Activated CD4-positive, alpha-beta T cell treated with anti-CD3 and anti-CD28 coated beads for 36 hours (primary cell): ENCODE measurements around the gene CUTA. TPM values are rescaled to one million over a fixed set of nuclear protein-coding genes. Genes with fewer than 3 reads are reported as not detected.
A peak's percentile ranks its signal among the peaks of the same experiment; 100 is the strongest.

Source experiments
- ATAC-seq: fragments of 200-7000 bp; cut with Tn5 transposase; one replicate; pipeline ENCODE4 v1.10.0; 2021; ENCODE audit warnings: mild to moderate bottlenecking, moderate library complexity
- CTCF ChIA-PET: fragments of 350-600 bp; sonication (Branson Sonifier 250); formaldehyde crosslinking; loops from one replicate; lab custom pipeline; 2021; ENCODE audit warnings: antibody characterized with exemption; lab: Charles Lee
- POLR2A ChIA-PET: fragments of 350-600 bp; sonication (Branson Sonifier 250); formaldehyde crosslinking; loops from one replicate; lab custom pipeline; 2021; ENCODE audit warnings: antibody characterized with exemption, inconsistent platforms; lab: Charles Lee
- DNase-seq: peaks from one replicate; pipeline ENCODE4 v3.0.0-alpha.2; 2020
- H3K27ac Mint-ChIP-seq: one replicate; pipeline ENCODE4 v1.8.0; 2021; ENCODE audit warnings: mixed read lengths
- H3K27me3 Mint-ChIP-seq: one replicate; pipeline ENCODE4 v1.8.0; 2021; ENCODE audit warnings: mixed read lengths
- H3K36me3 Mint-ChIP-seq: one replicate; pipeline ENCODE4 v1.8.0; 2021; ENCODE audit warnings: low read depth, mixed read lengths
- H3K4me1 Mint-ChIP-seq: one replicate; pipeline ENCODE4 v1.8.0; 2021; ENCODE audit warnings: mixed read lengths
- H3K4me3 Mint-ChIP-seq: one replicate; pipeline ENCODE4 v1.8.0; 2021; ENCODE audit warnings: mild to moderate bottlenecking, moderate library complexity, mixed read lengths
- H3K9me3 Mint-ChIP-seq: one replicate; pipeline ENCODE4 v1.8.0; 2021; ENCODE audit warnings: low read depth, mixed read lengths
- intact Hi-C, 2 experiments: fragments of 100-400 bp; cut with DNase I in 1 of 2; cut with micrococcal nuclease in 1 of 2; formaldehyde crosslinking; loops; one replicate each; pipeline versions ENCODE4 v1.14.2 to v1.15.1; 2022 to 2024; cut with DNase I, micrococcal nuclease
- total RNA-seq, 2 experiments: library from RNA; stranded (reverse); gene quantifications; one replicate each; pipeline ENCODE4 v1.2.3, GENCODE V29; 2021

The CUTA gene
- total RNA-seq, 2 experiments from 2014 or later: 154 to 188 TPM

DNA sequence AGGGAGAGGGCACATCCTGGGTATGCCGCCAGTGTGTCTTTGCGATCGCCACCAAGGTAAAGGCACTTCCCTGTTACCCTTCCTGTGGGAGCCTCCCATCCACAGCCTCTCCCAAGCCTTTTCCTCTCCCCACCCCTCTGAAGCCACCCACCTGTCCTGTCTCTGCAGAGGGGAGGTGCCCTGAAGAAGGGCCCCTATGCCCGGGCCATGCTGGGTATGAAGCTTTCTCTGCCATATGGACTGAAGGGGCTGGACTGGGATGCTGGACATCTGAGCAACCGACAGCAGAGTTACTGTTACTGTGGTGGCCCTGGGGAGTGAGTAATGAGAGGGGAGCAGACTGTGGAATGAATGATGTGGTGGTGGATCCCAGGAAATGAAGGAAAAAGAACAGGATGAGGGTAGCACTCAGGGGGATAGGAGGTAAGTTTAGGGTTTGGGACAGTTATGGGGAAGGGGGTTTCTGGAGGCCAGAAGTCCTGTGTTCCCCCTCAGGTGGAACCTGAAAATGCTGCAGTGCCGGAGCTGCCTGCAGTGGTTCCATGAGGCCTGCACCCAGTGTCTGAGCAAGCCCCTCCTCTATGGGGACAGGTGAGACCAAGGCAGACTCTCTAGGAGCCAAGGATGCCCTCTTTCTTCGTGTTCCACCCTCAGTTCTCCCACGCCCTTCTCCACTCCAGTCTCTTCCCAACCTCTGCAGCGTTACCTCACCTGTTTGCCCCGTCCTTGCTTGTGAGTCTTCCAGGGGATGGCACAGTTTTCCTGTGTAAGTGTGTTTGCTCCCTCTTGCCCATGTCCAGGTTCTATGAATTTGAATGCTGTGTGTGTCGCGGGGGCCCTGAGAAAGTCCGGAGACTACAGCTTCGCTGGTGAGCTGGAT lies 4.4 kb downstream of the CUTA start:
- ChIA-PET CTCF (interaction anchor here (0.6 to 1.7 kb wide), 3 partner anchors 13 to 150 kb away, joined by 4 to 5 read pairs (median 5); no protein-coding TSS in a partner anchor), POLR2A (no interaction called here)
- ATAC-seq (no peak), DNase-seq (no peak)
- no peaks in the 10 kb centered on the region for H3K9me3 Mint-ChIP-seq
- H3K4me1 Mint-ChIP-seq: peaks cover 50% of the 10 kb centered on the region
- H3K36me3 Mint-ChIP-seq: peaks cover 46% of the 10 kb centered on the region
- no peaks in the 10 kb centered on the region for H3K27me3 Mint-ChIP-seq
- H3K27ac Mint-ChIP-seq: peak overlapping the region; percentile 38
- intact Hi-C loops: loop anchor here (5.0 to 10.0 kb wide), 4 partner anchors 209 to 1219 kb away; partner anchors contain the start of genes GPSM3 (in 1 of the 2), HSD17B8 (in 1 of the 2), PBX2 (in 1 of the 2) and PSMB8 (in 1 of the 2)
- H3K4me3 Mint-ChIP-seq: no peak overlapping the region

DNA sequence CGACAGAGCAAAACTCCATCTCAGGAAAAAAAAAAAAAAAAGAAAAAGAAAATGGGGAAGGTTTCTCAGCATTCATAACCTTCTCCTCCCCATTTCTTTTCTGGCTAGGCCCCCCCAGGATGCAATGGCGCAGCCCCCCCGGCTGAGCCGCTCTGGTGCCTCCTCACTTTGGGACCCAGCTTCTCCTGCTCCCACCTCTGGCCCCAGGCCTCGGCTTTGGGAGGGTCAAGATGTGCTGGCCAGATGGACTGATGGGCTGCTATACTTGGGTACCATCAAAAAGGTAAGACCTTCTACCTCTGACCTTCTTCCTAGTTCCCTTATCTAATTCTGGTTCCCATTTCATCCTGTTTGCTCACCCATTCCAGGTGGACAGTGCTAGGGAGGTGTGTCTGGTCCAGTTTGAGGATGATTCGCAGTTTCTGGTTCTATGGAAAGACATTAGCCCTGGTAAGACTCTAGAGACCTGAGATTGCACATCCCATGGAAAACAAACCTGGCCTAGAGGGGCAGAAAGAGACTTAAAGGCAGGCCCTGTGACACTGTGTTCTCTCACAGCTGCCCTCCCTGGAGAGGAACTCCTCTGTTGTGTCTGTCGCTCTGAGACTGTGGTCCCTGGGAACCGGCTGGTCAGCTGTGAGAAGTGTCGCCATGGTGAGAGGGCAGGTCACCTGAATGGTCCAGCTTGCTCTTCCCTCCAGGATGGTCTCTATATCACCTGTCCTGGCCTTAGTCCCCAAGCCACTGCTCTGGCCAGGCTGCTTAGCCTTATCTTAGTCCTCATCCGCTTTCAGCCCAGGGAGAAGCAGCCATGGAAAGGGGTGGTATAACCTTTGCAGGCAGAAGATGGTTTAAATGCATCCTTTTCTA lies 5.5 kb downstream of the CUTA start:
- ChIA-PET CTCF (no interaction called here), POLR2A (no interaction called here)
- H3K27ac Mint-ChIP-seq: peak overlapping the region; percentile 40
- H3K9me3 Mint-ChIP-seq: no peaks in the 10 kb centered on the region
- H3K4me3 Mint-ChIP-seq: peak overlapping the region; percentile 75
- ATAC-seq: no peak
- no peaks in the 10 kb centered on the region for H3K27me3 Mint-ChIP-seq
- no peak for DNase-seq
- H3K4me1 Mint-ChIP-seq: peaks cover 47% of the 10 kb centered on the region
- peaks cover 48% of the 10 kb centered on the region for H3K36me3 Mint-ChIP-seq
- intact Hi-C loops: loop anchor here (5.0 to 10.0 kb wide), 4 partner anchors 208 to 1218 kb away; partner anchors contain the start of genes GPSM3 (in 1 of the 2), HSD17B8 (in 1 of the 2), PBX2 (in 1 of the 2) and PSMB8 (in 1 of the 2)

DNA sequence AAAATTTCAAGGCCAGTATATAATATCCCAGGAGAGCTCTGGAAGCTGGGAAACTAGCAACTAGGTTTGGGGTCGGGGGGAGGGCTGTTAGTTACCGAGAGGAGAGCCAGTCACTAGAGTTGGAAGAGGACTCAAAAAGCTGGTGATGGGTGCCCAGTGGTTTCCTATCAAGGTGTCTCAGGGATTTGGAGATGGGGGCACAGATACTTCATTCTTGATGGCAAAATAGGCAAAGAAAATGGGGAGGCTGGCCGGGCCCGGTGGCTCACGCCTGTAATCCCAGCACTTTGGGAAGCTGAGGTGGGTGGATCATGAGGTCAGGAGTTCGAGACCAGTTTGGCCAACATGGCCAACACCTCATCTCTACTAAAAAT lies 6.3 kb downstream of the CUTA start:
- H3K4me3 Mint-ChIP-seq: peak overlapping the region; percentile 75
- ChIA-PET POLR2A (no interaction called here), CTCF (interaction anchor here (0.5 kb wide), 1 partner anchor 34 kb away, joined by 3 read pairs; no protein-coding TSS in a partner anchor)
- intact Hi-C loops: loop anchor here (2.0 to 10.0 kb wide), 9 partner anchors 15 to 1217 kb away; partner anchors contain the start of genes GPSM3 (in 1 of the 2), HSD17B8 (in 1 of the 2), LEMD2 (in 1 of the 2) and NUDT3 (in 1 of the 2)
- H3K36me3 Mint-ChIP-seq: peaks cover 47% of the 10 kb centered on the region
- ATAC-seq: no peak
- H3K4me1 Mint-ChIP-seq: peaks cover 45% of the 10 kb centered on the region
- peak overlapping the region; percentile 80 for H3K27ac Mint-ChIP-seq
- no peak for DNase-seq
- no peaks in the 10 kb centered on the region for H3K27me3 Mint-ChIP-seq
- no peaks in the 10 kb centered on the region for H3K9me3 Mint-ChIP-seq

DNA sequence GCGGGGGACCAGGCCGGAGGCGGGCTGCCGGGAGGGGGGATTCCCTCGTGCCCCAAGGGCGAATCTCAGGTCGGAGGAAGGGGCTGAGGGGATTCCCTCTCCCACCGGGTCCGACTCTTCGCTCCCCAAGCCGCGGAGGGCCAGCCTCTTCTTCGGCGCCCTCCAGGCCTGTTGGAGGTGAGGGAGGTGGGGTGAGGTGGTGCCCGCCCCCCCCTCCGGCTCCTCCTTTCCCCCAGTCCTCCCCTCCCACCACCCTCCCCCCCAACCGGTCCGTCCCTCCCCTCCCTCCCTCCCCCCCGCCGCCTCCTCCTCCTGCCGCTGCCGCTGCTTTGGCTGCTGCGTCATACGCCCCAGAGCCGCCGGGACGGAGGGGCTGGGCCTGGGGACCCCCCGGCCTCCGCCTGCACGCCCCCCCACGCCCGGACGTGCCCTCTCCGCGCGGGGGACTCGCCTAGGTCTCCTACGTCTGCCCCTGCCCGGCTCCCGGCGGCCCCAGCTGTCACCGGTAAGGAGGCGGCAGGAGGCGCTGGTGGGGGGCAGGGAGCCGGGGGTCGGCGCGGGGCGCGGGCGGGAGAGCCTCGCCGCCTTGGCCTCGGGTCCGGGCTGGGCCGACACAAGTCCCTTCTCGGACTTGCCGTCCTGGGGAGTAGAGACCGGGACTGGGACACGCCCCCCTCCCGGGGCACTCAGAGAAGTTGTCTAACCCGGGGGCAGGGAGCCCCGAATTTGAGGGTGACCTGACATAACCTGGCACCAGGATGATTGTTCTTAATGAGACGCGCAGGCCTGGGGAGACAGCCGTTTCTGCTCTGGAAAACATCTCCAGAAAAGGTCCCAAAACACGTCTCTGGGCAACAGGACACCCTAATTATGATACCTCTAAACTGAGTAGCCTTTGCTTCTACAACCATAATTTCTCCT lies 6.9 kb downstream of the CUTA start, which contains the start of gene PHF1:
TSS of gene PHF1 (plus strand) at position 304 of the 921 bp plus-strand sequence. CDS start 1,250 bp downstream, outside the sequence.
- Mint-ChIP-seq H3K27me3 (no peaks in the 10 kb centered on the region), H3K4me3 (peak within 1 kb of the TSS; percentile 80), H3K9me3 (no peaks in the 10 kb centered on the region), H3K36me3 (peaks cover 47% of the 10 kb centered on the region), H3K4me1 (peaks cover 39% of the 10 kb centered on the region), H3K27ac (peak within 1 kb of the TSS; percentile 96)
- ChIA-PET CTCF (interaction anchor here (0.5 to 1.1 kb wide), 2 partner anchors 20 to 34 kb away, joined by 3 read pairs; no protein-coding TSS in a partner anchor), POLR2A (interaction anchor here (1.4 kb wide), 1 partner anchor 19 kb away, joined by 4 read pairs; the partner anchor contains the start of gene KIFC1)
- DNase-seq (peak; percentile 89), ATAC-seq (peak; percentile 55)
- intact Hi-C loops: loop anchor here (1.0 to 10.0 kb wide), 21 partner anchors 7 to 1216 kb away; partner anchors contain the start of genes CUTA (in 2 of the 2), KIFC1 (in 2 of the 2), RXRB (in 2 of the 2) and SLC39A7 (in 2 of the 2)

DNA sequence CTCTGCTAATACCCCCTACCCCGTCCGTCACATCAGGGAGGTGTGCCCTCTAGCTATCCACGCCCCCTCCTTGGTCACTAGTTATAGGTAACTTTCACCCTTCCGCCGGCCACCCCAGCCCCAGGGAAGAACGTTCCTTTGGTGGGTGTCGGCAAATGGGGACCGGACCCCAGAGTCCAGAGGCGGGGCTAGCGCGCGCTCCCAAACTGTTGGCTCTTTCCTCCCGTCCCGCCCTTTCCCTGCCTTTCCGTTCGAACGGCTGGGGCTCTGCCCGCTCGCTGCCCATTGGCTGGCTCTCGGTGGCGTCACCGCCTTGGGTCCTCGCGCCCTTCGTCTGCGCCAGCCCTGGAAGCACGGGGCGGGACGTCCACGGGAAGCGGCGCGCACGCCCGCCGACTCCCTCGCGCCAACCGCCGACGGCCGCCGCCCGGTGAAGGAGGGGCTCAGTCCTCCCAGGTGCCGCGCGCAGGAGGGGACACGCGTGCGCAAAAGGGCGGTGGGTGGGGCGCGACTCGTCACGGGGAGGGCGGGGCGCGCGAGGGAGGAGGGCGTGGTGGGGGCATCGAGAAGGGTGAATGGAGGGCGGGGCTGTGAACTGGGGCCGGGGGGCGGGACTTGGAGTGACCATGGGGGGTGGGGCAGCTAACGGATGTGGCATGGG lies 7.7 kb downstream of the CUTA start:
- ChIA-PET POLR2A (interaction anchor here (1.4 kb wide), 1 partner anchor 18 kb away, joined by 4 read pairs; the partner anchor contains the start of gene KIFC1), CTCF (interaction anchor here (1.1 kb wide), 1 partner anchor 19 kb away, joined by 3 read pairs; no protein-coding TSS in a partner anchor)
- ATAC-seq: peak; percentile 88
- no peaks in the 10 kb centered on the region for H3K27me3 Mint-ChIP-seq
- peak overlapping the region; percentile 96 for H3K27ac Mint-ChIP-seq
- peak; percentile 98 for DNase-seq
- intact Hi-C loops: loop anchor here (1.0 to 10.0 kb wide), 21 partner anchors 8 to 1215 kb away; partner anchors contain the start of genes CUTA (in 2 of the 2), KIFC1 (in 2 of the 2), RXRB (in 2 of the 2) and SLC39A7 (in 2 of the 2)
- H3K4me3 Mint-ChIP-seq: peak overlapping the region; percentile 80
- peaks cover 47% of the 10 kb centered on the region for H3K36me3 Mint-ChIP-seq
- H3K9me3 Mint-ChIP-seq: no peaks in the 10 kb centered on the region
- H3K4me1 Mint-ChIP-seq: peaks cover 31% of the 10 kb centered on the region

DNA sequence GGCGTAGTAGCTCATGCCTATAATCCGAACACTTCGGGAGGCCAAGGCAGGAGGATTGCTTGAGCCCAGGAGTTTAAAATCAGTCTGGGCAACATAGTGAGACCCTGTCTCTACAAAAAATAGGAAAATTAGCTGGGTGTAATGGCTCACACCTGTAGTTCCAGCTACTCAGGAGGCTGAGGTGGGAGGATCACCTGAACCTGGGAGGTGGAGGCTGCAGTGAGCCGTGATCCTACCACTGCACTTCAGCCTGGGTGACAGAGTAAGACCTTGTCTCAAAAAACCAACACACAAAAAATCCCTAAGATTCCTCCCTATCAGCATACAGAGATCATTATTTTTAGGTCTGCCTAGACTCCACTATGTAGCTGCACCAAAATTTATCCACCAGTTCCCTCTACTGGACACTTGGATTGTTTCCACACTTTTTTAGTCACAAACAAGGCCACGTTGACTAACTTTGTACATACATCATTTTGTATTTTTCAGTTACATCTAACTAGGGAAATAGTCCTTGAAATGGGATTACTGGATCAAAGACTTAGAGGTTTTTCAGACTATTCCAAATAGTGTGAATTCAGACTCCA lies 10.7 kb downstream of the CUTA start:
- CTCF ChIA-PET: interaction anchor here (1.2 to 1.3 kb wide), 2 partner anchors 11 to 198 kb away, joined by 3 to 5 read pairs; no protein-coding TSS in a partner anchor
- no peaks in the 10 kb centered on the region for H3K27me3 Mint-ChIP-seq
- intact Hi-C loops: no loop called here
- ATAC-seq (no peak), DNase-seq (no peak)
- peaks cover 15% of the 10 kb centered on the region for H3K4me1 Mint-ChIP-seq
- POLR2A ChIA-PET: interaction anchor here (0.7 to 1.2 kb wide), 3 partner anchors 15 to 115 kb away, joined by 3 to 5 read pairs (median 4); partner anchors contain the start of gene KIFC1
- H3K36me3 Mint-ChIP-seq: peaks cover 52% of the 10 kb centered on the region
- H3K4me3 Mint-ChIP-seq: no peak overlapping the region
- no peak overlapping the region for H3K27ac Mint-ChIP-seq
- no peaks in the 10 kb centered on the region for H3K9me3 Mint-ChIP-seq

DNA sequence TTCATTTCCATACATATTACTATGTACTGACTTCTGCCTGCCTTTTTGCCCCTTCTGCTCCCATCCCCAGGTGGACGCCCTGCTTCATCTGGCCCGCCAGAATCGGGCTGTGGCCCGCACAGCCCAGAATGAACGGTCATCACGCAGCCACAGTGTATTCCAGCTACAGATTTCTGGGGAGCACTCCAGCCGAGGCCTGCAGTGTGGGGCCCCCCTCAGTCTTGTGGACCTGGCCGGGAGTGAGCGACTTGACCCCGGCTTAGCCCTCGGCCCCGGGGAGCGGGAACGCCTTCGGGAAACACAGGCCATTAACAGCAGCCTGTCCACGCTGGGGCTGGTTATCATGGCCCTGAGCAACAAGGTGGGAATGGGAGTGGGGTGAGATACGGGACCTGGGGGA lies 11.8 kb downstream of the CUTA start:
- Mint-ChIP-seq H3K4me1 (peaks cover 10% of the 10 kb centered on the region), H3K4me3 (no peak overlapping the region), H3K27me3 (no peaks in the 10 kb centered on the region), H3K36me3 (peaks cover 55% of the 10 kb centered on the region), H3K27ac (no peak overlapping the region), H3K9me3 (no peaks in the 10 kb centered on the region)
- ChIA-PET CTCF (no interaction called here), POLR2A (interaction anchor here (0.6 kb wide), 1 partner anchor 178 kb away, joined by 3 read pairs; no protein-coding TSS in a partner anchor)
- ATAC-seq (no peak), DNase-seq (no peak)
- intact Hi-C loops: no loop called here

DNA sequence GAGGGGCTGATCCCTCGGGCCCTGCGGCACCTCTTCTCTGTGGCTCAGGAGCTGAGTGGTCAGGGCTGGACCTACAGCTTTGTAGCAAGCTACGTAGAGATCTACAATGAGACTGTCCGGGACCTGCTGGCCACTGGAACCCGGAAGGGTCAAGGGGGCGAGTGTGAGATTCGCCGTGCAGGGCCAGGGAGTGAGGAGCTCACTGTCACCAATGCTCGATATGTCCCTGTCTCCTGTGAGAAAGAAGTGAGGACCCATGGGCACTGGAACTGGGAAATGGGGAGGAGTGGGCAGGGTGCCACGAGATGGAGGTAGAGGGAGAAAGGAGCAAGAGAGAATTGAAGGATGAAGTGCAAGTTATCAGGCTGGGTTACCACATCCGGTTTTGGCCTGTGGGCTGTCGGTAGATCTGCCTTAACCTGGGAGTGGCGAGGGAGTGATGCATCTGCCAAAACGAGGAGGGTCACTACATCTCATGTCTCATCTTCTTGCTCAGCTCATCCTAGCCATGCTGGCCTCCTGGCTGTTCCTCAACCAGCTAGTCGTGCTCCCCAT lies 12.4 kb downstream of the CUTA start:
- ChIA-PET CTCF (no interaction called here), POLR2A (interaction anchor here (0.6 to 1.0 kb wide), 3 partner anchors 14 to 470 kb away, joined by 3 to 5 read pairs (median 3); partner anchors contain the start of gene KIFC1)
- DNase-seq (no peak), ATAC-seq (no peak)
- H3K4me3 Mint-ChIP-seq: no peak overlapping the region
- no peak overlapping the region for H3K27ac Mint-ChIP-seq
- no peaks in the 10 kb centered on the region for H3K27me3 Mint-ChIP-seq
- intact Hi-C loops: no loop called here
- peaks cover 10% of the 10 kb centered on the region for H3K4me1 Mint-ChIP-seq
- peaks cover 55% of the 10 kb centered on the region for H3K36me3 Mint-ChIP-seq
- H3K9me3 Mint-ChIP-seq: no peaks in the 10 kb centered on the region

DNA sequence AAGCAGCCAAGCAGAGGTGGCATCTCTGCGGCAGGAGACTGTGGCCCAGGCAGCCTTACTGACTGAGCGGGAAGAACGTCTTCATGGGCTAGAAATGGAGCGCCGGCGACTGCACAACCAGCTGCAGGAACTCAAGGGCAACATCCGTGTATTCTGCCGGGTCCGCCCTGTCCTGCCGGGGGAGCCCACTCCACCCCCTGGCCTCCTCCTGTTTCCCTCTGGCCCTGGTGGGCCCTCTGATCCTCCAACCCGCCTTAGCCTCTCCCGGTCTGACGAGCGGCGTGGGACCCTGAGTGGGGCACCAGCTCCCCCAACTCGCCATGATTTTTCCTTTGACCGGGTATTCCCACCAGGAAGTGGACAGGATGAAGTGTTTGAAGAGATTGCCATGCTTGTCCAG lies 13.0 kb downstream of the CUTA start:
- peaks cover 61% of the 10 kb centered on the region for H3K36me3 Mint-ChIP-seq
- ATAC-seq: no peak
- CTCF ChIA-PET: no interaction called here

More for the DNA sequence above, 13.0 kb downstream of the CUTA start:
- POLR2A ChIA-PET: interaction anchor here (0.7 to 1.0 kb wide), 2 partner anchors 13 to 471 kb away, joined by 3 to 5 read pairs; partner anchors contain the start of gene KIFC1
- Mint-ChIP-seq H3K9me3 (no peaks in the 10 kb centered on the region), H3K27ac (no peak overlapping the region), H3K4me3 (no peak overlapping the region), H3K27me3 (no peaks in the 10 kb centered on the region), H3K4me1 (peaks cover 7% of the 10 kb centered on the region)
- intact Hi-C loops: no loop called here
- DNase-seq: no peak
